Liver (tissue), 9 donors: ENCODE data around the gene DDX39A. TPM values are rescaled to one million over a fixed set of nuclear protein-coding genes. Genes with fewer than 3 reads are reported as not detected.

Source experiments
- DNase-seq: peaks from one replicate; pipeline ENCODE4 v3.0.0-alpha.2; 2017; ENCODE audit warnings: low spot score
- H3K27ac ChIP-seq, 2 donors: one replicate each; pipeline ENCODE4 v1.7.0; 2013; ENCODE audit warnings: inconsistent platforms in 2 of 2, low read length in 2 of 2, control low read depth in 1 of 2, low read depth in 1 of 2, mild to moderate bottlenecking in 1 of 2
- H3K27me3 ChIP-seq, 4 donors: one replicate each; pipeline versions ENCODE4 v1.6.1 to v1.7.0; 2013; ENCODE audit warnings: low read length in 3 of 4, inconsistent platforms in 1 of 4, mild to moderate bottlenecking in 1 of 4, moderate library complexity in 1 of 4; ENCODE audit not compliant: control insufficient read depth in 4 of 4, insufficient read depth in 4 of 4
- H3K36me3 ChIP-seq, 4 donors: one replicate each; pipeline versions ENCODE4 v1.6.1 to v1.7.0; 2013; ENCODE audit warnings: low read length in 3 of 4, mild to moderate bottlenecking in 3 of 4, low read depth in 1 of 4, moderate library complexity in 1 of 4; ENCODE audit not compliant: control insufficient read depth in 4 of 4, insufficient read depth in 3 of 4
- H3K4me1 ChIP-seq, 4 donors: one replicate each; pipeline versions ENCODE4 v1.6.1 to v1.7.0; 2013; ENCODE audit warnings: low read length in 3 of 4, mild to moderate bottlenecking in 3 of 4, moderate library complexity in 1 of 4; ENCODE audit not compliant: control insufficient read depth in 4 of 4, insufficient read depth in 4 of 4
- H3K4me3 ChIP-seq, 3 donors: one replicate each; pipeline versions ENCODE4 v1.6.1 to v1.7.0; 2013; ENCODE audit warnings: low read length in 3 of 3, control low read depth in 1 of 3, low read depth in 1 of 3, mild to moderate bottlenecking in 1 of 3
- H3K9ac ChIP-seq, 2 donors: one replicate each; pipeline ENCODE4 v1.7.0; 2013; ENCODE audit warnings: low read length in 2 of 2, mild to moderate bottlenecking in 2 of 2, moderate library complexity in 2 of 2, control low read depth in 1 of 2, low read depth in 1 of 2
- H3K9me3 ChIP-seq, 4 donors: one replicate each; pipeline versions ENCODE4 v1.6.1 to v1.7.0; 2013; ENCODE audit warnings: low read length in 3 of 4; ENCODE audit not compliant: control insufficient read depth in 4 of 4
- CTCF ChIP-seq: fragments of 150-350 bp; IDR thresholded peaks from 2 replicates; pipeline ENCODE4 v1.5.1; 2017; ENCODE audit warnings: improper control_type of control experiment, low read depth, low read length; ENCODE audit not compliant: missing input control
- EGR1 ChIP-seq, 2 donors: IDR thresholded peaks; 2 replicates each; pipeline ENCODE4 v1.6.1; 2016 to 2018; ENCODE audit warnings: antibody characterized with exemption in 2 of 2, low read depth in 2 of 2
- FOXA1 ChIP-seq: IDR thresholded peaks from 2 replicates; pipeline ENCODE4 v1.6.1; 2016; ENCODE audit warnings: antibody characterized with exemption
- FOXA2 ChIP-seq: IDR thresholded peaks from 2 replicates; pipeline ENCODE4 v1.6.1; 2016; ENCODE audit warnings: antibody characterized with exemption
- GABPA ChIP-seq, 2 donors: IDR thresholded peaks in 1 of 2; conservative IDR thresholded peaks in 1 of 2; 2 replicates each; pipeline ENCODE4 v1.6.1; 2016; ENCODE audit warnings: antibody characterized with exemption in 2 of 2, mild to moderate bottlenecking in 1 of 2, moderate library complexity in 1 of 2
- HNF4A ChIP-seq, 2 donors: conservative IDR thresholded peaks; 2 replicates each; pipeline ENCODE4 v1.6.1; 2016; ENCODE audit warnings: antibody characterized with exemption in 2 of 2, mild to moderate bottlenecking in 2 of 2
- HNF4G ChIP-seq: IDR thresholded peaks from 2 replicates; pipeline ENCODE4 v1.6.1; 2016; ENCODE audit warnings: antibody characterized with exemption
- JUND ChIP-seq, 2 donors: IDR thresholded peaks; 2 replicates each; pipeline ENCODE4 v1.6.1; 2016; ENCODE audit warnings: antibody characterized with exemption in 2 of 2
- MAX ChIP-seq: IDR thresholded peaks from 2 replicates; pipeline ENCODE4 v1.6.1; 2016; ENCODE audit warnings: antibody characterized with exemption
- NR2F2 ChIP-seq: IDR thresholded peaks from 2 replicates; pipeline ENCODE4 v1.6.1; 2016; ENCODE audit warnings: antibody characterized with exemption
- SP1 ChIP-seq: IDR thresholded peaks from 2 replicates; pipeline ENCODE4 v1.6.1; 2018; ENCODE audit warnings: antibody characterized with exemption, mild to moderate bottlenecking
- YY1 ChIP-seq: IDR thresholded peaks from 2 replicates; pipeline ENCODE4 v1.6.1; 2016; ENCODE audit warnings: antibody characterized with exemption, mild to moderate bottlenecking
- ZBTB33 ChIP-seq: IDR thresholded peaks from 2 replicates; pipeline ENCODE4 v1.6.1; 2016; ENCODE audit warnings: antibody characterized with exemption
- WGBS: extraction: QIAGEN DNeasy Blood & Tissue Kit; methylation state at CpG from one replicate; pipeline ENCODE4 v1.1.7; 2013; 5-methylcytosine and 5-hydroxymethylcytosine counted together
- polyA plus RNA-seq, 2 donors: library from polyadenylated mRNA; stranded (reverse) in 1 of 2; unstranded in 1 of 2; fragments of 200-250 nt in 1 of 2; fragments of >200 nt in 1 of 2; fragmentation: Nextera tagmentation in 1 of 2; extraction: Ambion mirVana in 1 of 2; gene quantifications; one replicate each; pipeline versions ENCODE4 v1.2.1 to v1.2.3, GENCODE V29; 2013 to 2015
- total RNA-seq, 2 donors: library from RNA; depleted of rRNA; stranded (reverse); fragments of >200 nt; gene quantifications; one replicate each; pipeline ENCODE4 v1.2.3, GENCODE V29; 2014
- donor health status: healthy.
- donor health status: healthy.
- donor health status: healthy.
- donor health status: healthy.
- donor health status: healthy.

Gene DDX39A
- total and polyA plus RNA-seq, 4 donors: 24.9 to 54.7 (median 35.4) TPM

- H3K4me1 ChIP-seq: peaks cover 0 to 8% (median 3%) of the 10 kb centered on the region in 4 donors
- H3K36me3 ChIP-seq: peaks cover 27 to 60% (median 39%) of the 10 kb centered on the region in 4 donors
- no peak overlapping the region for H3K9ac ChIP-seq
- WGBS: 91% methylated on average over 44 of the region's 44 CpGs
- no peak for TF ChIP-seq NR2F2
- no peak for TF ChIP-seq JUND (IDR thresholded peaks at IDR 0.05)
- TF ChIP-seq SP1: no peak
- TF ChIP-seq YY1: no peak
- no peak for TF ChIP-seq HNF4G
- no peak for TF ChIP-seq CTCF
- no peak for TF ChIP-seq EGR1 (IDR thresholded peaks at IDR 0.05; ENCODE audit: low read depth in 2 of 2)
- TF ChIP-seq HNF4A (conservative IDR thresholded peaks at IDR 0.05): no peak
- DNase-seq: no peak
- no peak overlapping the region for H3K27ac ChIP-seq
- H3K27me3 ChIP-seq: no peaks in the 10 kb centered on the region
- H3K4me3 ChIP-seq: no peak overlapping the region
- no peaks in the 10 kb centered on the region for H3K9me3 ChIP-seq
These were observed 8.8 kb downstream of the DDX39A start for GRCh38 chr19:14410091-14411051.

- Histone ChIP-seq H3K27me3 (no peaks in the 10 kb centered on the region), H3K27ac (no peak overlapping the region), H3K9ac (no peak overlapping the region), H3K36me3 (peaks cover 27 to 62% (median 41%) of the 10 kb centered on the region in 4 donors), H3K4me1 (peaks cover 0 to 8% (median 3%) of the 10 kb centered on the region in 4 donors), H3K9me3 (no peaks in the 10 kb centered on the region), H3K4me3 (no peak overlapping the region)
- TF ChIP-seq HNF4G (no peak), FOXA2 (no peak), NR2F2 (no peak), FOXA1 (no peak), ZBTB33 (no peak), GABPA (IDR thresholded peaks at IDR 0.05 in 1 of 2, conservative IDR thresholded peaks at IDR 0.05 in 1 of 2) (no peak), MAX (no peak)
- WGBS: 92% methylated on average over 38 of the region's 38 CpGs
- DNase-seq: no peak
These were observed 9.8 kb downstream of the DDX39A start for GRCh38 chr19:14409146-14410023.
